Dedifferentiated amniotic fluid mesenchymal stem cell (primary cell): ENCODE measurements around the gene LIPN.

ENCODE experiments used
- DNase-seq: peaks from one replicate; pipeline ENCODE4 v3.0.0-alpha.2; 2016; ENCODE audit errors: extremely low spot score

Gene LIPN

DNA sequence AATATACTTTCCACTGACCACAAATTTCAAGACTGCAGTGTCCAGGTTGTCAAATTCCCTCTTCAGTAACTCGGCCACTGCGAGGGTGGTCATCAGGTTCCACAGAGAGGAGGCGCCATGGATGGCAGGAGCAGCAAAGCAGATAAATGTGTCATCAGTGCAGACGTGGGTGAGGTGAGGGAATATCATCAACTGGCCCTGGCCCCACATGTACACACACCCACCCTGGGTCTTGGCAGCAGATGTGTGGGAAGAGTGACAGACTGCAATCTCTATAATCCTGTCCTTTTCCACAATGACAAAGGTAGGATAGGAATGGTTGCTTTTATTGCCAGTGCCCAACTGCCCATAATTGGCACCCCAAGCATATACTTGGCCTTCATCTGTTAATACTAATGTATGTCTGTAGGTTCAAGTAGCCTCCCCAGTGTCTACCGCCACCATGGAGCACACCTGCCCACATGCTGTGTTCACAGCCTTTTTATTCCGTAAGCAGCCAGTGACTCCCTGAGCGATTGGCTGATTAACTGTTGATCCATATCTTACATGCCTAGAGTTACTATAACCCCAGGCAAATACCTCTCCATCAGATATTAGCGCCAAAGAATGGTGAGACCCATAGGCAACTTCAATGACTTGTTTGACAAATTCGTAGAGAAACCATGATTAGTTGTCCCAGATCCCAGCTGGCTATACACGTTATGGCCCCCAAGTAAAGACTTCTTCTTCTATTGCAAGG lies 26.4 kb downstream of the LIPN start:
- no peak for DNase-seq

DNA sequence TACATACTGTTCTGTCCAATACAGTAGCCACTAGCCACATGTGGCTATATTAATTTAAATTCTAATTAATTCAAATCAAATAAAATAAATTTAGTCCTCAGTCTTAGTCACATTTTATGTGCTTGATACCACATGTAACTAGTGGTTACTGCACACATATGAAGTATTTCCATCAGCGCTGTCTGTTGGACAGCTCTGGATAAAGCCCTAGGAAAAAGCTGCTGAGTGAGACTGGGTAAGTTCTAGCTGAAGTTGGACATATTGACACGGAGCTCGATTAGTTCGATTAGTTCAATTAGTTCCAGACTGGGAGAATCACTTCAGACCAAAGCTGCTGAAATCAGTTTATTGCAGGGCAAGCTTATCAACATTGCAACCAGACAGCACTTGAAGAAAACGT lies 27.6 kb downstream of the LIPN start:
- DNase-seq, result no peak

DNA sequence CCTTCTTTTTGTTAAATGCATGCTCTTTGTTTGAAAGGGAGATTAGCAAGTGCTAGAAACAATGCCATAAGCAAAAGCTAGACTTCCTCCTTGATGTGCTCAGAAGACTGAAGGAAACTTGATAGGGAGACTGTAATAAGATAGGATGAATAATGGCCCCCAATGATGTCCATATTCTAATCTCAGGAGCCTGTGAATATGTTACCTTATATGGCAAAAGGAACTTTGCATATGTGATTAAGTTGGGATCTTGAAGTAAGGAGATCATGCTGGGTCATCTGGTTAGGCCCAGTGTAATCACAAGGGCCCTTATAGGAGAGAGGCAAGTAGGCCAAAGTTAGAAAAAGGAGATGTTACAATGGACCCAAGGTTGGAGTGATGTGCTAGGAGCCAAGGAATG lies 29.1 kb downstream of the LIPN start:
- DNase-seq, result no peak

DNA sequence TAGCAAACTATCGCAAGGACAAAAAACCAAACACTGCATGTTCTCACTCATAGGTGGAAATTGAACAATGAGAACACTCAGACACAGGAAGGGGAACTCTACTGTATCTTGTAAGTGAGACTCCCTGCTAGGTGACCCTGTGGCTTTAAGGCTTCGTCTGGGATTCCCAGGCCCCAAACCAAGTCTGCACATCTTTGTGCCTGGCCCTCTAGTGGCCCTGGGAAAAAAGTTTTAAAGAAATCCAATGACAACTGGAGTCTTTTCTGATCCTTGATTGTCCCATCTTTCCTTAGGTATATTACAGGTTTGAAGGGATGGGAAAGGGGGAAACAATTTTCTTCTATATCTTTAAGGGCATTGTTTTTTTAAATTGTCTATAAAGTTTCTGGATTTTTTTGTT lies 32.1 kb downstream of the LIPN start:
- DNase-seq, result no peak

DNA sequence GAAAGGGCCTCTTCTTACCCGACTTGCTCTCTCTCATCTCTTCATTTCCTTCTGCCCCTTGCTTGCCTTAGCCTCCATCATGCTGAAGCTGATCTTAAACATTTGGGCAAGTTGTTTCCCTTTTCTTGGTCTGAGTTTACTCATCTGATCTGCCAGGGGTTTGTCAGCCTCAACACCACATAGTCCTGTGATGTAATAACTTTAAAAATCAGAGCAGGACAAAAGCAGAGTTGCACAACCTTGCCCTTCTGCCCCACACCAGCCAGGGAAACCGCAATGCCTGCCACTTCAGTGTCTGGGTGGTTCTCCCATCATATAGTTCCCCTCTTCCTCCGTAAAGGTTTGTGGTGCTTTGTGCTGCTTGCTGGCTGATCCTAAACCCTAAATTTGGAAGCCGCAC lies 32.8 kb downstream of the LIPN start:
- DNase-seq, result no peak

DNA sequence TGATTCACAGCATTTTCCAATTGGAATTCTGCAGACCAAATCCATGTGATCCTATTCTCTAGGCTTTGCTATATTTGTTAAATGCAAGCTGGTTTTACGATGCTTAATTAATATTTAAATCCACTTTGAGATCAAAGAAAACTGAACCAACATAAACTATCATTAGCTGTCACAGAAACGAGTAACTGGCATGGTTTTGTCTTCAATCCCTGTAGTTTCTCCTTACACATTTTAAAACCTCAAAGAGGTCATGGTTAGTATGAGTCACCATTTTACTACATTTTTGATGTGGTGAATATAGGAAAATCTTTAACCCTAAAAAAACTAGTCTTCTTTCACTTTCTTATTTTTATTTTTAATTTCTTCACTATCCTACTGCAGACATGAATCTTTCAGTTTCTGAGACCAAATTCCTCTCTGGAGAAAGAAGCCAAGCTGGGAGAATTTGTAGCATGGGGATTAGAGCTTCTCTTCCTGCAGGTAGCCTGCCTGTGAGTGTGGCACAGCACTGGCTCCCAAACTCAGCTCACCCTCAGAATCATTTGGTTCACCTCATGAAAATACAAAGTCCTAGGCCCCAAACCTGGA lies 34.0 kb downstream of the LIPN start:
- DNase-seq, result no peak

DNA sequence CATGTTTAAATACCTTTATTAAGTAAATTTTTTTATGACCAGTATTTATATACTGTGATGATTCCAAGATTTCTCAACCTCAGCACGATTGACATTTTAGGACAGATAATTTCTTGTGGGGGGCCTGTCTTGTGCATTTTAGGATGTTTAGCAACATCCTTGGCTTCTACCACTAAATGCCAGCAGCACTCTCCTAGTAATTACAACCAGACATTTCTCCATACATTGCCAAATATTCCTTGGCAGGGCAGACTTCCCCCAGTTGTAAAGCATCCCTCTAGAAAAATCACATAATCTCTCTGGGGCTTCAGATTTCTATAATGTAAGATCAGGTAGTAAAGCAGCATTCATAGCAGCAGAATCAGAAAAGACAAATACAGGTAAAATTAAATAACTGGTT lies 34.9 kb downstream of the LIPN start:
- no peak for DNase-seq

DNA sequence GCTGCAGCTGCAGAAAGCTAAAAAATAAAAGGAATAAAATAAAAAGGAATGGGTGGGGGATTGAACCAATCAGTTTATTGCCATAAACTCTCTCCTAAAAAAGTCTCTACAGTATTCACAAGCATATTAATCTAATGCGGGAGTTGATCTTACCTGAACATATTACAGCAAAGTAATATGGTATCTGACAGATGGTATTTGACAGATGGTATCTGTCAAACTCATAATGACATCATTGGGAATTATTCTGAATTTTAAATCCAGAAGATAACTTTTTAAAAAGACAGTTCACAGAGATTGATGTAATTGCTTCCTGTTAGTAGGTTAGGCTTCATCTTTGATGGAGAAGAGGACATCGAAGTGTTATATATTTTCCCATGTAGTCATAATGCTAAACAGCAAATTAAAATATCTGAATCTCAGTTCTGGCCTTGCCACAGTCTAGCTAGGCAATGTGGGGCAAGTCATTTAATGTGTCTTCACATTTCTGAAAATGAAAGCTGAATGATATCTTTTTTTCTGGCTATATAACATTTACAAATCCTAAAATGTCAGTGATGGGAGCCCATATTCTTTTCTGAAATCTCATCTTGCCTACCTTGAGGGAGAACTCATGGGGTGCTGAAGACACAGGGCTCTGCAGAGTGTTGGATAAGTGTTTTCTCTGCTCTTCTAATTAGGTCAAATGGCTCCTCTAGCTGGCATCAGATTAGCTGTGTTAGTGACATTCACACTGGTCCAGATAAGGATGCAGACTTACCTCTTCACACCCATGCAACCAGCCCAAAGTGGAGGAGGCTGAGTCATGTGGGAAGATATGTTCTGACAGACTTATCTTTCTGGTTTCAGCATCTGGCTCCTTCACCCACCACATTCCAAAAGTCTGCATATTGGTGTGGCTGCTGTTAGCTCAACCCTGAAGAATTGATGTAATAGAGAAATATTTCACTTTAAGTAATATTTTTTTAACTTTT lies 40.6 kb downstream of the LIPN start:
- DNase-seq, result no peak

DNA sequence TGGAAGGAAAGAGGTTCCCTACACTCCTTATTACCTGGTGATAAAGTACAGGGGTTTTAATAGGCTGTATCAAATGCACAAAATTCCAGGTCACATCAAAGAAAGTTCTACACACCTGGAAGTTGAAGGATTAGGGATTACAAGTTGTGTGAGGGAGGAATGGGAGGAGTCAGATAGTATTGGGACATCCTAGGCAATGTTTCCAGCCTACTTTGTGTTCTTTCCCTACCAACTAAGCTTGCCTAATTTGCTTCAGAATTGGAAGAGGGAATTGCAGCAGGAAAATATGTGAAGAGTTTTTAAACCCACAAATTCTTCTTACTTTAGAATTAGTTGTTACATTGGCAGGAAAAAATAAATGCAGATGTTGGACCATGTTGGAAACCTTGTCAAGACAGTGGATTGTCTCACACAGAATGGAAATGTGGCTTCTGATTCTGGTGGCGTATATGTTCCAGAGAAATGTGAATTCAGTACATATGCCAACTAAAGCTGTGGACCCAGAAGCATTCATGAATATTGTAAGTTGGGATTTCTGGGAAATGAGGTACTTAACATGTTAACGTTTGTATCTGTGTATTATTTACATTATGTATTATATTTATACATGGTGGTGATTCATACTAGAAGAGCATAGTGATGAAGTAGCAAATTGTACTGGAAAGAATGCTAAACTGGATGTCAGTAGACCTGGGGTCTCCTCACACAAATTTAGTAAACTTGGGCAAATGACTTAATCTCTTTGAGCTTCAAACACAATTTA lies 42.9 kb downstream of the LIPN start, which contains the start of gene LIPM:
TSS of gene LIPM (plus strand) at position 208 of the 763 bp plus-strand sequence. CDS start at position 375, 167 bp downstream.
- no peak for DNase-seq

DNA sequence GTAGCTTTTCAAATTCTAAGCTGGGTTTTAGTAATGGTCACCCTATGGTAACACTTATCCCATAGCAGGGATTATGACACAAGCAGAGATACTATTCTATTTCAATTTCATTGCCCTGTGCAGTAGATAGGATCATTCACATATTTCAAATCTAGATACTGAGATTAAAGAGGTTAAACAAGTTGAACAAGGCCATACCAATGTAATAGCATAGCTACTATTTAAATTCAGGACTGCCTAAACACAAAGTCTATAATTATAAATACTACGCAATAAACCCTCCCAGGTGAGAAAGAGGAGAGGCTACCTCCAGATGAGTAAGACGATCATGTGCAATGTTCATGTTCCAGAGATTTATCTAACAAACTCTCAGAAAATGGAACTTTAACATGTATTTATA lies 43.8 kb downstream of the LIPN start:
- DNase-seq, result no peak

DNA sequence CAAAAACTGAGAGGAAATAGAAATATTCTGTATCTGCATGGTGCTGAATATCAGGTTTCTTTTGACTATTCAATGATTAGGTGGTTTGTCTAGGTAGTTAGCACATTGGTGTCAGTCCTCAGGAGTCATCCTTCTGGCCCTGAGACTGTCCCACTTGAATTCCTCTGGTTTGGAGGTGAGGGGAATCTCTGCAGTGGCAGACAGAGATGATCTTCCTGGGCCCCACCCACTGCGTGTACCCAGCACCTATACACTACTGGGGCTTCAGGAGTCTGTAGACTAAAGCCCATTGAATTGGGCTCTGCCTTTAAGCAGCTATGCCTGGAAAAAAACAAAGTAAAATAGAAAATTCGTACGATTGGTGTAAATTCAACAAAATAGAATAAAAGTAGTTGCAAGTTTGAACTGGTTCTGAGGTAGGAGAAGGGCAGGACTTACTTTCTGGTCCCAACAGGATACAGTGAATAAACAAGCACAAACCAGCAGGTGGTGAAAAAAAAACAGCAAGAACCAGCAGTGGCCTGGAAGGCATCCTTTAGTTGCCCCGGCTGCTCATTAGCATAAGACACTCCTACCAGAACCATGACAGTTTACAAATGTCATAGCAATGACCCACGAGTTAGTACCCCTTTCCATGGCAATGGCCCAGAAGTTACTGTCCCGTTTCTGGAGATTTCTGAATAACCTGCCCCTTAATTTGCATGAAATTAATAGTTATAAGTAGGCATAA lies 44.4 kb downstream of the LIPN start:
- no peak for DNase-seq

DNA sequence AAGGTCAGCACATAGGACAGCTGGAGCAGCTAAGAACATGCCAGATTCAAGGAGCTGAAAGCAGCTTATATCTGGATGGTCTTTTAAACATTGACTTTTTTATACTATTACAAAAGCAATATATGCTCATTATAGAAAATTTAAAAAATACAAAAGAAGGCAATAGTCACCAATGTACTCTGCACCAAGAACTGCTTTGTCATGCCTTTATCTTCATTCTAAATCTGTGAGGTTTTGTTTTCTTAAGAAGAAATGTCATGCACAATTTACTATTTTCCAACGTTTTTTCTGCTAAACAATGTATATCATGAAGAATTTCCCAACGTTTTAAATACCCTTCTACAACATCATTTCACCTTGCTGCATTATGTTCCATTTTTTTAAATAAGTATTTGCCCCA lies 45.5 kb downstream of the LIPN start:
- no peak for DNase-seq

DNA sequence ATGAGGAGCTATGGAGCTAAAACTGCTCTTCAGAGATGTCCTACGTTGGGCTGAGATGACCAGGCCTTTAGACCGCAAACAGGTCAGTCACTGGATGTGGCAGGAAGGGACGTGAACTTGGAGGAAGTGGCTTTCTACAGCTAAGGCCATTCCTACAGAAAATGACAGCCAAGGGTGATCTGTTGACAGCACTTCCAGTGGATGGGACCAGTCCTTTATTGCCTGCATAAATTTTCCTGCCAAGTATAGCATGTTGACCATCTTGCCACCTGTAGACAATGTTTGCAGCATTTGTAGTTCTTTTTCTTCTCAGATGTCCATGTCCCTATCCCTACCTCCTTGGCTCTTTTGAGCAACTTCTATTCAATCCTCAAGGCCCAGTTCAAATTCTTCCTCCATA lies 46.1 kb downstream of the LIPN start:
- DNase-seq, result no peak

DNA sequence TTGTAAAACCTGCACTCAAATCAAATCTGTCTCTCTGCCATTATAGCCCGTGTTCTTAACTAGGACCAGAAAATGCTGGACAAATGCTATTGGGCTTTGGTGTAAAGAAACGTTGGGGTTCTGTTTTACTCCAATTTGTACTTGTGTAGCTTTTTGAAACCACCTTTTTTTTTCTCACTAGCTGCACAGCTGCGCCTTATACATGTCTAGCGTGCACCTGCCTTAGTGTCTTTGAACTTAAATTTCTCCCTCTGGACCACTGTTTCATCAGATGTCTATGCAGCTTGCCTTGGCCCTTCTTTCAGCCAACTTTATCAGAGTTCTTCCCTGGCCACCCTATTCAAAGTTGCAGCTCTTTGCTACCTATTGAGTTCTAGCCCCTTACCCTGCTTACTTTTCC lies 49.8 kb downstream of the LIPN start:
- no peak for DNase-seq

DNA sequence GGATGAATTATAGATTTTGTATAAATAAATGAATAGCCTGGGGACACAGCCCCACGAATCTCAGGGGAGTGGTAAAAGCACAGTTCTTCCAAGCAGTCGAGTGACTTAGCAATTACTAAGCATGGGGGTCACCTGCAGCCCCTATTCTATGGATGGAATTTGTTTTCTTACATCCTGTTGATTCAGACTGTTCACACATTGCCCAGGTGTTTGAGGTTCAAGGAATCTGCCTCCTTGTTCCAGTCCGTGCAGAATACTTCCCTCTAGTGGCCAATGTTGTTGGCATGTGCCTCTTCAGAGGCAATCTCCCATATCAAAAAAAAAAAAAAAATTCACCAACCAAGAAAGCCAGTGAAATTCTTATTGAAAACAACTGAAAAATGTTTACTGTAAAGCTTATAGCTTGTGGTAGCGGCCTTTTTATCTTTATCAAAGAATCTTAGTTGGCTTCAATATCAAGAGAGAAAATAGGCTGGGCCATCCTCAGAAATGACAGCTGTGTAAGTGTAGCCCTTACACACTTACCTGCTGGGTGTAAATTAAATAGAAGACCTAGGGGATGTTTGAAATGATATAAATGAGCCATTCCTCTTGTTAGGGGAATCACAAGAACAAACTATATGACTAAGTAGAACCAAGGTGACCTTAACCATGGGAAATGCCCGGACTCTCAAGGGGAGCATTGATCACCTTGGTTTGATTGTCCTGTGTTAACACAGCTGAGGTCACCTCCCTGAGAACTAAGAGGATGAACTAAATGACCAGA lies 50.6 kb downstream of the LIPN start:
- peak; percentile 71 for DNase-seq

DNA sequence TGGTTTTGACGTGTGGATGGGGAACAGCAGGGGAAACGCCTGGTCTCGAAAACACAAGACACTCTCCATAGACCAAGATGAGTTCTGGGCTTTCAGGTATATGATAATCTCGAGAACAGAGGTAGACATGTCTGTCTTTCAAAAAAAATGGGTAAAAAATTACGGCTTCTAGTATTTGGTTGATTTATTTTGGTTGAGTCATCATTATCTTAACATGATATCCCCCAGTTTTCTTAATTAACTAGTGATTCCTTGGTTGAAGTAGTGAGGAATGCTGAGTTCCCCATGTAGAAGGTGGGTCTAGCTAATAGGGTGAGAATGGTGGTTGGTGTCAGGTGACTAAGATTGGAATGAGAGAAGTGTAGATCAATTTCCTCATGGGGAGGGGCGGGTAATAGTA lies 53.4 kb downstream of the LIPN start:
- no peak for DNase-seq

DNA sequence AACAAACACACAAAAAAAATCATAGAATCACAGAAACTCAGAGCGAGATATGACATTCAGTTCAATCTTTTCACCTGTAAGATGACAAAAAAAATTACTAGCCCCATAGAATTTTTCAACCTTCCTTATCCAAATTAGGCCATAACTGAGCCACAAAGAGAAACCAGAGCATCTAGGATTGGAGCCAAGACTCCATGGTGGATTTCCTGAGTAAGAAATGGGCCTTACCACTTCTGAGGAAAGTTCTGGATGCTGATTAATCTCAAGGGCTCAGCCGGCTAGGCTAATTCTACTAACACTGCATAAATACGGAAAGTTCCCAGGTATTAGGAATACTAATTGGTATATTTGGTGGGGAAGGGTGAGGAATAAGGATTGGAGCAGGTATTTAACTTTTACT lies 59.5 kb downstream of the LIPN start:
- DNase-seq, result no peak

DNA sequence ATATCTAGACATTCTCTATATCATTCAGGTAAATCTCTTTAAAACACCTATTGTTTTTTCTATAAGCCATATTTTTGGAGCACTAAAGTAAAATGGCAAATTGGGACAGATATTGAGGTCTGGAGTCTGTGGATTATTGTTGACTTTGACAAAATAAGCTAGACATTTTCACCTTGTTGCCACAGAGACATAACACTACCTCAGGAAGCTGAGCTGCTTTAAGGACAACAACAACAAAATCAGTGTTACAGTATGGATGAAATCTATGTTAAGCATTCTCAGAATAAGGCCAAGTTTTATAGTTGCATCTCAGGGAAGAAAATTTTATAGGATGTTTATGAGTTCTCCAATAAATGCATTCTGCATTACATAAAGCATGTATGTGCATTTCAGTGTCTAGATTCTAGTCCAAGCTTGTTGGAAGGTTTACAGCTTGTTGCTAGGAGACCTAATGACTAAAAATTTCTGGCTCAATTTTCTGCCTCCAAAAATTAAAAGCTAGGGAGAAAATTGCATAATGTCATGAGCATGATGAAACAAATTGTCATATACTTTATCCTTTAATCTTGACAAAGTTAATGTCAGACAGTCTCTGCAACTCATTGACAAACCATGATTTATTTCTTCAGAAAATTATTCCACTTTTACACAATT lies 61.1 kb downstream of the LIPN start:
- peak; percentile 97 for DNase-seq

DNA sequence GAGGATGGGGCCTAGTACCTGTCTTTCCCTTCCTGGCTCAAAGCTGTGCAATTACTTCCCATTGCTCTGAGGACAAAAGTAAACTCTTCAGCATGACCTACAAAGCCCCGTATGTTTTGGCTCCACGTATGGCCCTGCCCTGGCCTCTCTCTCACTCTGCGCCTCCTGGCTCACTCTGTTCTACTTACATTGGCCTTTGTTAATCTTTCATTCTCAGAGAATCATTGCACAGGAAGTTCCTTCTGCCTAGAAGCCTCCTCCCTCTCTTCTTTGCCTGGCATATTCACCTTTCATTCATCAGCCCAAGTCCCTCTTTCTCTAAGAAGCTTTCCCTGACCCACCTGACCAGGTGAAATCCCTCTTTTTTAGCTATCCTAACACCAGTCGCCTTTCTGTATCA lies 66.6 kb downstream of the LIPN start:
- DNase-seq, result no peak

DNA sequence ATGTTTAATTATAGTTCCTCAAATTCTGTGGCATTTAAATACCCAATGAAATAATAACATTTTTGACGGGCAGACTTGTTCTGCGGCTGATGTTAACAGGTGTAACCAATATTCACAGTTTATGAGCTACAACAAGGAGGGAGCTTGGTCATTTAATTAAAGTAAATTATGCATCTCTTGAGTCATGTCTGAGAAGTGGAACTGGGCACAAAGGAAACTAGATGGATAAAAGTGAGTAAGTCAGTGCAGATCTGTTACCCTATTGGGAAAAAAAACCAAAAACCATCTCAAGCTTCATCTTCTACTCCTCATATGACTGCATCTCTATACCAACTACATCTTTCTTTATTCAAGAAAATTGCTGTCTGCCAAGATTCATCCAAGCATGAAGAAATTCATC lies 67.9 kb downstream of the LIPN start:
- DNase-seq, result no peak
